ENCODE results near the gene WDR36. TPM values are rescaled to one million over a fixed set of nuclear protein-coding genes. Genes with fewer than 3 reads are reported as not detected.

Gene WDR36
- polyA plus RNA-seq, 2 of the 4 experiments (the other 2 are of a cell fraction), result 15.3 to 38.1 TPM

DNA sequence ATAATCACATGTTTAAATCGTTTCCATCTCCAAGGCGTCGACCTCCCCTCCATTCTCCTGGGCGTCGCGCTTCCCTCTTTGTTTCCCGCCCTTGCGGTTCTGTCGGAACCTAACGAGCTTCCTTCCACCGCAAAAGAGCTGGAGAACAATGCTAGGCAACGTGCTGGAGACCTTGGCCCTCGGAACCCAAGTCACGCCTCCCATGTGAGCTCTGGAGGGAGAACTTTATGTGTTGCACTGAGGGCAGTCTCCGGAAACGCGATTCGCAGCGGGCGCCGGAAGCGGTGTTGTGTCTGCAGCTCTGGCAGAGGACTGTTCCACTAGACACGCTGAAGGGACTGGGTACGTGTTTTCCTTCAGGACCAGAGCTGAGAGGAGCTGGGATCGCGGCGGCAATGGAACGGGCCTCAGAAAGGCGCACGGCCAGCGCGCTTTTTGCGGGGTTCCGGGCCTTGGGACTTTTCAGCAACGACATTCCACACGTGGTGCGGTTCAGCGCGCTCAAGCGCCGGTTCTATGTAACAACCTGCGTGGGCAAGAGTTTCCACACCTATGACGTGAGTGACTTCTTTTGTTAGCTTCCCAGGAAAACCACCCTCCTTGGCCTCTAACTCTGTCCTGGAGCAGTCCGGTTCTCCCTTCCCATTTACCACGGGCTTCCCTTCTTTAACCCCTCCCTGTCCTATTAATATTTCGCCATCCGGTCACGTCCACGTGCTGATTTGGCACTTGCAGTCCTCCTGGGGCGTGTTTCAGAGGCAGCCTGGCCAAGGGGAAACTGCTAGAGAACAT, at the start of gene WDR36 (continued):
- TF ChIP-seq HOXA7 (CRISPR knock-in tag; IDR thresholded peaks at IDR 0.05), result no peak; the same call in 1 of the 2 replicates
- no peak for TF ChIP-seq SREBF2 (IDR thresholded peaks at IDR 0.05)
- TF ChIP-seq EP300 (IDR thresholded peaks at IDR 0.05), result no peak
- no peak for TF ChIP-seq NR3C1 (IDR thresholded peaks at IDR 0.05)
- no peak for TF ChIP-seq JUNB (IDR thresholded peaks at IDR 0.05)
- TF ChIP-seq HMGXB4 (CRISPR knock-in tag; IDR thresholded peaks at IDR 0.05; ENCODE audit: borderline replicate concordance), result peak; percentile 83; the same call in 1 of the 2 replicates
- TF ChIP-seq ESRRA (IDR thresholded peaks at IDR 0.05; ENCODE audit: borderline replicate concordance, low read length), result no peak
- peak; percentile 96 for TF ChIP-seq PHF8 (IDR thresholded peaks at IDR 0.05; ENCODE audit: borderline replicate concordance, low read depth)
- no peak for TF ChIP-seq KDM1A (IDR thresholded peaks at IDR 0.05; ENCODE audit: low read depth)
- TF ChIP-seq GATA3 (IDR thresholded peaks at IDR 0.05; ENCODE audit: borderline replicate concordance), result peak; percentile 25; the same call in 1 of the 2 replicates
- no peak for TF ChIP-seq MAFK (IDR thresholded peaks at IDR 0.05; ENCODE audit: partially characterized antibody)
- peak; percentile 68; the same call in 1 of the 2 replicates for TF ChIP-seq EHF (CRISPR knock-in tag; IDR thresholded peaks at IDR 0.05)
- TF ChIP-seq HDAC2 (IDR thresholded peaks at IDR 0.05), result peak; percentile 31; the same call in 1 of the 2 replicates
- TF ChIP-seq FOXS1 (CRISPR knock-in tag; IDR thresholded peaks at IDR 0.05), result peak; percentile 44; the same call in 1 of the 2 replicates
- TF ChIP-seq POLR2A (IDR thresholded peaks at IDR 0.05; ENCODE audit: low read length), result peak; percentile 86
- TF ChIP-seq FOSL2 (IDR thresholded peaks at IDR 0.05), result no peak
- no peak for TF ChIP-seq FOSL2 (CRISPR knock-in tag; IDR thresholded peaks at IDR 0.05)
- no peak for TF ChIP-seq CTCF (IDR thresholded peaks at IDR 0.05)
- peak; percentile 86 for TF ChIP-seq TP53 (CRISPR knock-in tag; IDR thresholded peaks at IDR 0.05)
- no peak for TF ChIP-seq FOSB (CRISPR knock-in tag; IDR thresholded peaks at IDR 0.05)
- peak; percentile 57 for TF ChIP-seq RFX5 (IDR thresholded peaks at IDR 0.05)
- TF ChIP-seq TFCP2L1 (CRISPR knock-in tag; IDR thresholded peaks at IDR 0.05), result peak; percentile 54; the same call in 1 of the 2 replicates
- TF ChIP-seq NPAS2 (CRISPR knock-in tag; IDR thresholded peaks at IDR 0.05; ENCODE audit: borderline replicate concordance), result peak; percentile 84; the same call in 1 of the 2 replicates
- no peak; the same call in 1 of the 2 replicates for TF ChIP-seq BHLHE40 (IDR thresholded peaks at IDR 0.05; ENCODE audit: low read depth, low read length)
- TF ChIP-seq MAZ (IDR thresholded peaks at IDR 0.05; ENCODE audit: borderline replicate concordance, low read depth, low read length), result 0 out of 2 replicates have a peak, but pooled peaks have one; percentile 54
- no peak; the same call in 1 of the 2 replicates for TF ChIP-seq ZSCAN20 (CRISPR knock-in tag; IDR thresholded peaks at IDR 0.05)
- peak; percentile 53; the same call in 1 of the 2 replicates for TF ChIP-seq RARB (CRISPR knock-in tag; IDR thresholded peaks at IDR 0.05)
- TF ChIP-seq CBX8 (IDR thresholded peaks at IDR 0.05), result no peak
- peak; percentile 48 to 74; a peak in 3 of 5 replicates for TF ChIP-seq JUN (IDR thresholded peaks at IDR 0.05)
- TF ChIP-seq HOXB5 (CRISPR knock-in tag; IDR thresholded peaks at IDR 0.05), result peak; percentile 82; the same call in 1 of the 2 replicates
- TF ChIP-seq CEBPB (IDR thresholded peaks at IDR 0.05), result peak in 1 of 2 experiments; percentile 48; a peak in 1 of 4 replicates
